ENCODE results near the gene KCNAB1.
"Not testable (repeated sequence)": the region's sequence is repeated elsewhere in the genome, so short reads cannot be mapped to it uniquely, and the experiment has no call there.

The KCNAB1 gene

GRCh38 chr3:156548041-156548687 is 427.8 kb downstream of the KCNAB1 start:
- no peak for DNase-seq

- no peak for DNase-seq
Measured at GRCh38 chr3:156548902-156549301, 428.5 kb downstream of the KCNAB1 start.

GRCh38 chr3:156551261-156551660 is 430.9 kb downstream of the KCNAB1 start:
- no peak for DNase-seq

- no peak for DNase-seq
Measured at GRCh38 chr3:156551746-156552145, 431.4 kb downstream of the KCNAB1 start.

GRCh38 chr3:156552973-156553372 is 432.6 kb downstream of the KCNAB1 start:
- no peak for DNase-seq

GRCh38 chr3:156553705-156554356 is 433.5 kb downstream of the KCNAB1 start:
- DNase-seq, result no peak

GRCh38 chr3:156554515-156554841 is 434.1 kb downstream of the KCNAB1 start:
- DNase-seq, result no peak

GRCh38 chr3:156554842-156555687 is 434.7 kb downstream of the KCNAB1 start, which contains the start of gene SSR3:
TSS of gene SSR3 (minus strand) at chr3:156555117. CDS start at chr3:156555089, 28 bp downstream.
- peak; percentile 90 for DNase-seq

GRCh38 chr3:156558389-156558788 is 438.0 kb downstream of the KCNAB1 start:
- no peak for DNase-seq

- no peak for DNase-seq
Measured at GRCh38 chr3:156559321-156559720, 438.9 kb downstream of the KCNAB1 start.

GRCh38 chr3:156561533-156561932 is 441.2 kb downstream of the KCNAB1 start:
- DNase-seq, result no peak

- not testable (repeated sequence) for DNase-seq
Measured at GRCh38 chr3:156562486-156562885, 442.1 kb downstream of the KCNAB1 start.

GRCh38 chr3:156563900-156564682 is 443.7 kb downstream of the KCNAB1 start:
- DNase-seq, result no peak

- DNase-seq, result not testable (repeated sequence)
Measured at GRCh38 chr3:156569016-156569415, 448.6 kb downstream of the KCNAB1 start.

- DNase-seq, result not testable (repeated sequence)
Measured at GRCh38 chr3:156569881-156570280, 449.5 kb downstream of the KCNAB1 start.

- no peak for DNase-seq
Measured at GRCh38 chr3:156575641-156576040, 455.3 kb downstream of the KCNAB1 start.

GRCh38 chr3:156576051-156576450 is 455.7 kb downstream of the KCNAB1 start:
- DNase-seq, result no peak

- DNase-seq, result no peak
Measured at GRCh38 chr3:156576651-156577348, 456.4 kb downstream of the KCNAB1 start.

GRCh38 chr3:156577736-156578135 is 457.4 kb downstream of the KCNAB1 start:
- no peak for DNase-seq

- DNase-seq, result no peak
Measured at GRCh38 chr3:156579427-156579851, 459.1 kb downstream of the KCNAB1 start.

- no peak for DNase-seq
Measured at GRCh38 chr3:156581033-156581432, 460.7 kb downstream of the KCNAB1 start.

GRCh38 chr3:156581954-156582353 is 461.6 kb downstream of the KCNAB1 start:
- no peak for DNase-seq
